RPMI7951 (cell line): ENCODE results near the gene ELAC2. TPM values are rescaled to one million over a fixed set of nuclear protein-coding genes. Genes with fewer than 3 reads are reported as not detected.
A peak's percentile ranks its signal among the peaks of the same experiment; 100 is the strongest.
"Not testable (repeated sequence)": the region's sequence is repeated elsewhere in the genome, so short reads cannot be mapped to it uniquely, and the experiment has no call there.

ENCODE experiments used
- DNase-seq: peaks from one replicate; pipeline ENCODE4 v3.0.0-alpha.2; 2012; ENCODE audit warnings: low read depth
- total RNA-seq: library from RNA; depleted of rRNA; stranded (reverse); fragments of >200 nt; shearing (Covaris generic); gene quantifications from 2 replicates; pipeline ENCODE4 v1.2.3, GENCODE V29; 2014

ELAC2 gene
- total RNA-seq, 1 experiment from 2014 or later, result 50.3 TPM

DNA sequence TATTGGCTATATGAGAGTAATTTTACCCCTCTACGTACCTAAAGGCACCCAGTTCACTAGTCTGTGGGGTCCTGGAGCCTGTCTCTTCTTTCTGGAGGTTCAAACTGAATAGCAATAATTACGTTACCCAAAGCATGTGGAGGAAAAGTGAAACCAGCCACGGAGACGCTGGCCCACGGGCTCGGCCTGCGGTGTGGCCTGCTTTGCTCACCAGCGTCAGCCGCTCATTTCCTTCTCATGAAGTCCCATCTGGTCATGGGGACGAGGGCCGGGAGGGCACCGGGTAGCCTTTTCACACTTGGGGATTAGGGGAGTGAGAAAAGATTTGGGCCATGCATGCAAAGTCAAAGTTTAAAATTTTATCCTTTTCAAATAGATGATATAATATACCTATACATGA, 26.9 kb downstream of the ELAC2 start:
- DNase-seq, result no peak

DNA sequence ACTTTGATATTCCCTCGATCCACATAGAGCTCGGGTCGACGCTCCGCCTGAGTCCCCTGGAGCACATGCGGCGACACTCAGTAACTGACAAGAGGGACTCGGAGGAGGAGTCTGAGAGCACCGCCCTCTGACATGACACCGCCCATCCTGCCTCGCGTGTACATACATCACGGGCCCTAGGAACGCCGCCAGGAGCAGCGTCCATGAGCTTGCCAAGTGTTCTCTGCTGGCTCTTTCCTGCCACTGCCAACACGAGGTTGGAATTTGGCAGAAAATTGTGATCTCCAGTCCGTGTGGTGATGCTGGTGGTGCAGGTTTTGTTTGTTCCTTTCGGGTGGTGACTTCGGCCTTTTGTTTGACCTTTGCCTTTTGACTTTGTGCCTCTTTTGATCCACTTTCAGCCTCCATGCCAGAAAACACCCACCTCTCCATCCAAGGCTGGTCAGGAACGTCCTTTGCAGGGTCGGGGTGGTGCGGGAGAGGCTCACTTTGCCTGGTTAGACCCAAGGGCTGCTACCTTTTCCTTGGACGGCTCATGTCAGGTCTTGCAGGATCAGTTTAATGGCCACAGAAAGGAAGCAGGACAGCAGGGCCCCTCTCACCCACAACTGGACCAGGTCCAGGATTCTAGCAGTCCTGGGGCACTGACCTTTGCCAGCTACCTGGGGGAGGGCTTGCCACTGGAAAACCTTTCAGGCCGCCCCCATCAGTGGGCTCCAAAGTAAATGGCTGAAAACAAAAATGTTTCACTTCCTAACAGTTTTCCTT, 27.6 kb downstream of the ELAC2 start:
- DNase-seq, result no peak

DNA sequence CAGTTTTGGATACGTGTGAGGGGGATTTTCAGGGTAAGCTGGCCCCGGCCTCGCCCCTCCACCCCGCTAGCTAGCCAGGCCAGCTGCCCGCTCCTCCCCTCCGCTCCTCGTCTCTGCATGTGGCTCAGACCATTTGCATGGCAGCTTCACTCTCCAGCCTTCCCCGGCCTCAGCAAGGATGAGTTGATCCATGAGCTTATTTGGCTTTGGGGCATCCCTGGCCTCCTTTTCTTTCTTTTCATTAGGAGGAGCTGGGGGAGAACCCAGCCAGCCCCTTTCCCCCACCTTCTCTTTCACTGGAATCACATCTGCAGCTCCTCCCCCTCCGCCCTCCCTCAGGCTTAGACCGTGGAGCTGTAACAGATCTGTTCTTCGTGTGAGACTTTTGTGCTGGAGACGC, 30.7 kb downstream of the ELAC2 start:
- peak; percentile 19 for DNase-seq

DNA sequence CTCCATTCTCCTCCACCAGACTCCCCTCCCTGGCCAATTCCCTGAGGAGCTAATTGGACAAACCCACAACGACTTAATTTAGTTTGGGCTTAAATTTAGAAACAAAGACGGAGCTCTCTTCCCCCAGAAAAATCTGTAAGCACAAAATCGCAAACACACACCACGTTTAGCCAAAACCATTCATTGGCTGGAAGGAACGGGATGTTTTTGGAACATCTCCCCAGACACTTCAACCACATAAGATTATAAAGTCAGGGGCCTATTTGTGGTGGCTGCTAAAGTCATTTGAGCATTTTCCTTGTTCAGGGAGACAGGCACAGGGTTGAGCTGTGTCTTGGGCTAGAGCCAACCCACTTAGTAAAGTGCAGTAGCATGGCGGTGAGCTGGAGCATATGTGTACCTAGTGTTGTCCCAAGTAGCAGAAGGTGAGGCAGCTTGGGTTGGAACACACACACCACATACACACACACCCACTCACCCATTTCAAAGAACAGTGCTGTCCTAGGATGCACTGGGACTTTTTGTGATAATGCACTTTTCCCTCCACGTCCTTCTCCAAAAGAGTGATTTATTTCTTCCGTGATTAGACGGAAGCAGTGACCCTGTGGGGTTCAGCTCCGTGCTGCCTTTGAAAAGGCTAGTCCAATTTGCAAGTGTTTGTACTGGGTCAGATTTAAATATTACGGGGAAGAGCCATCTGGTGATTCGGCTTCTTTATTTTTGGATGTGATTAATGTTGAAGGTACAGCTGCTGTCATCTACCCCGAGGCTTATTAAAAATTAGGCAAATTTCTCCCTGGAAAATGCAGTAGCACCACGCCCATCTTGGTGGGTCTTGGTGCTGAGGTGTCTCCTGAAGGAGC, 32.2 kb downstream of the ELAC2 start:
- DNase-seq, result peak; percentile 66

DNA sequence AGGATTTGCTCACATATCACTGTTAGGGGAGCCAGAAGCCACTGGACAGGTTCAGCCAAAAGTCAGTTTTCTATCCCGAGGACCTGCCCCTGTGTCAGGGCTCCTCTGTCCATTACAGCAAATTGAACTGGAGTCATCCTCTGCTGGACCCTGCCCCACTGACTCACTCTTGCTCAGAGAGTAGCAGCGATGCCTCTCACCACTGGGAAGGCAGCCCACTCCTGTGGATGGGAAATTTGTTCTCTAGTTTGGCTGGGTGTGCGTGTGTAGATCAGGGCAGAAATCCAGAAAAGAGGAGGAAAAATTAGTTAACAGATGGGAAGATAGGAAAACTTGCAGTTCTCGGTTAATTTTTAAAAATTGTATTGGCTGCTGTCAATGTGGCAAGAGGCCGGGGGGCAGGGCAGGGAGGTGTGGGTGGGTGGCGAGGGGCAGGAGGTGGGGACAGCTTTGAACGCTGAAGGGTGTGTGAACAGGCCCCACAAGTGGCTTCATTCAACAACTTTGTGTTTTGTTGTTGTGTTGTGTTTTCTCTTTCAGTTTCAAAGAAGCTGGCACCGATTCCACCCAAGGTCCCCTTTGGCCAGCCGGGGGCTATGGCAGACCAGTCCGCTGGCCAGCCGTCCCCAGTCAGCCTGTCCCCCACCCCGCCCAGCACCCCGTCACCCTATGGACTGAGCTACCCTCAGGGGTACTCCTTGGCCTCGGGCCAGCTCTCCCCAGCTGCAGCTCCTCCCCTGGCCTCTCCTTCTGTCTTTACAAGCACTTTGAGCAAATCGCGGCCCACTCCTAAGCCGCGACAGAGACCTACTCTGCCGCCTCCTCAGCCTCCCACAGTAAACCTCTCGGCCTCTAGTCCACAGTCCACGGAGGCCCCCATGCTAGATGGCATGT, 33.6 kb downstream of the ELAC2 start:
- peak; percentile 94 for DNase-seq

DNA sequence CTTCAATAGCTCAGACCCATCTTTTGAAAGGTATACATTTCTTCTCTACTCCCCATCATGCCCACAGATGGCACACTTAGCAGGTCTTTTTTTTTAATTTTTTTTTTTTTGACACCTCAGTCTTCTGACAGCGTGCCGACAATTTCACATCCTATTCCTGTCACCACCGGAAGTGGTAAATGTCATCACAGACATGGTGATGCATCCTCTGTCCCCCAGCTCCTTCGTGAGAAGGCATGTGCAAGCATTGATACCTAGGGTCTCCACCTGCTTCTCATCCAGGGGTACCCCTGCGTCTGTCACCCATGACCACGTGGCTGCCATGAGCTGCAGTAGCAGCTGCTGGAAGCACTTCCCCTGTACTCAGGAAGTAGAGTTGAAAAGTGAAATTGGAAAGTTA, 35.6 kb downstream of the ELAC2 start:
- DNase-seq, result no peak

DNA sequence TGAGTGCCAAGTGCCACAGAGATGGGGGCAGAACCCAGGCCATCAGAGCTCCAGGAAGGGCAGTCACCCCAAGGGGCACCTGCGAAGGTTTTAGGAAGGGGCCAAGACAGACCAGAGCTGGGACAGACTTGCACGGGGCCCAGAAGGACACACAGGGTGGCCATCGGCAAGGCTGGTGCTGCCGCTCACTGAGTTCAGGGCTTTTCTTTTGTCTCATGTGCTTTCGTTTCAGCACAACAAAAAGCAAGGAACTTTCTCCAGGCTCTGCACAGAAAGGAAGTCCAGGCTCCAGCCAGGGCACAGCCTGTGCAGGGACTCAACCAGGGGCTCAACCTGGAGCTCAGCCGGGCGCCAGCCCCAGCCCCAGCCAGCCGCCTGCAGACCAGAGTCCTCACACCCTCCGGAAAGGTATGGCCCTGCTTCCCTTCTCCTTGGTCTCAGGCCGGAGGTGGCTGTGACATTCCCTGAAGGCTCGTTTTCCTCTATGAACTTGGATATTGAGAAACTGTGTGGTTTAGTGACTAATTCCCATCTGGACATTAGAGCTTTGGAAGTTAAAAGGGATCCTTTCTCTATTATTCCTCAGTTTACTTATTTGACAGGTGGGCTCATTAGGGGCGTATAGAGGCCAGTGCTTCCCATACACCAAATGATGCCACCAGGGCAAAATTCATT, 37.9 kb downstream of the ELAC2 start:
- peak; percentile 78 for DNase-seq

DNA sequence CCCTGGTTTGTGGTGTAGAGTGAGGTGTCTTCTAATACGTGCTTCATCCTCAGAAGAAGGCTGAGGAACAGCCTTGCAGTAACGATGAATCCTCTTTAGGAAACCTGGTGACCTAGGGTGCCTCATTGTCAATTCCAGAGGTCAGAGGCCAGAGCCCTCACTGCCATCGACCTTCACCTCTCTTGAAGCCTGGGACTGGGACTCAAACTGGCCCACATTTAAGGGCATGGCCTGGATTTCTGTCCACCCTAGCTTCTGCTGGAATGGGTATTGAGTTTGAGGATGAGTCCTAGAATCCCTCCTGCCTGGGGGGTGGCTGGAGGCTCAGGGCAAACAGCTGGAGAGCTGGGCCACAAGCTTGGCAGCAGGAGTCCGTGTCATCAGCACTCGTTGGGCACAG, 38.6 kb downstream of the ELAC2 start:
- DNase-seq, result no peak

DNA sequence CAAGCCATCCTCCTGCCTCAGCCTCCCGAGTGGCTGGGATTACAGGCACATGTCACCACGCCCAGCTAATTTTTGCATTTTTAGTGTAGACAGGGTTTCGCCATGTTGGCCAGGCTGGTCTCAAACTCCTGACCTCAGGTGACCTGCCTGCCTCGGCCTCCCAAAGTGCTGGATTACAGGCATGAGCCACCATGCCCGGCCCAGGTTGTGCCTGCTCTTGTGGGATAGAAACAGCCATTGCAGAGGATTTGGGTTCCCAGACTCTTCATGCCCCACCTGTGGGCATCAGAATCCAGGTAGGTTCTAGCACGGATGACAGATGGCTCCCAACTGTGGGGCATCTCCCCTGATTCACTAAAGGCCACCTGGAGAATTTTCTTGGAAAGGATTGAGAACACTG, 39.0 kb downstream of the ELAC2 start:
- not testable (repeated sequence) for DNase-seq

DNA sequence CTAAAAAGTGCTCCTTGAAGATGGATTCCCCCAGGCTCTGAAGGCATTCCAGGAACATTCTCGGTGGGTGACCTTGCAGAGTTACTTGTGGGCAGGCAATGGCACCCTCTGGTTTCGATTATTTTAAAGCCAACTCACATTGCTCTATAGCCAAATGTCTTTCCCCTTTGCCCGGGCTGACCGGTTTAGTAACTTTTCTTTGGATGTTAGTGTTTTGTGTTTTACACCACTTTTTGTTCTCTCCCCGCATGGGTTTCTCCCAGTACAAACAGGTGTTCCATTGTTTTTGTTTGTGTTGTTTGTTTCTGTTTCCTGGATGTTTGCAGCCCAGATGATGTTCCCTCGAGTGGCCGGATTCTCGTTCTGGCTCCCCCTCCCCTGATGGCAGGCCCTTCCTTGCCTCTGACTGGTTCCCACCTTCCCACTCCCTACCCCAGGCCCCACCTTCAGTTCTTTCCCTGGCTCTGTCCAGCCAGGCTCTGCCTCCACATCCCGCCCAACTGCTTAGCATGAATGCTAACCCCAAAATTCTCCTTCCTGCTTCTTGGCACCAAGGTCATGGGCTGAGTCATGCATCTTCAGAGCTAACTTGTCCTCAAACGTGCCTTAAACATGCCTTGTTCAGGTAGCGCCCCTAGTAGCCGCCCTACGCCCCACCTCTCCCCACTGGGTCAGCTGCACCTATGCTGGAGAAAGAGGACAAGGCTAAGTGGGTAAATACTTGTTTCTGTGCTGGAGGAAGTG, 40.6 kb downstream of the ELAC2 start:
- DNase-seq, result no peak

DNA sequence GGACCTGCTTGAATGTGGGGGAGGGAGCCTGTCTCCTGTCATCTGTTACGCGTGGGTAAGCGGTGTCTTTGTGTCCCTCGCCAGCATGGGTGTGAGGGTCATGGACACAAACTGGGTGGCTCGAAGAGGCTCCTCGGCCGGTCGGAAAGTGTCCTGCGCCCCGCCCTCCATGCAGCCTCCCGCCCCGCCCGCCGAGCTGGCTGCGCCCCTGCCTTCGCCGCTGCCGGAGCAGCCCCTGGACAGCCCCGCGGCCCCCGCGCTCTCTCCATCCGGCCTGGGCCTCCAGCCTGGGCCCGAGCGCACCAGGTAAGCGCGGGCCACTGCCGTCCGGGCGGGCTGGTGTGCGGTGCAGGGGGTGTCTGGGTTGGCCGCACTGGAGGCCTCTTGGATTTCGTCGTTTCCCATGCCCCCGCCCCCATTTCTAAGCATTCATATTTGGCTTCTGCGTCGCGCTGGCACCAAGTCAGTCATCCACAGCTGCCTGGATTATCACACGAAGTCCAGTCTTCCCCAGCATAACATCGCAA, 43.8 kb downstream of the ELAC2 start:
- no peak for DNase-seq

DNA sequence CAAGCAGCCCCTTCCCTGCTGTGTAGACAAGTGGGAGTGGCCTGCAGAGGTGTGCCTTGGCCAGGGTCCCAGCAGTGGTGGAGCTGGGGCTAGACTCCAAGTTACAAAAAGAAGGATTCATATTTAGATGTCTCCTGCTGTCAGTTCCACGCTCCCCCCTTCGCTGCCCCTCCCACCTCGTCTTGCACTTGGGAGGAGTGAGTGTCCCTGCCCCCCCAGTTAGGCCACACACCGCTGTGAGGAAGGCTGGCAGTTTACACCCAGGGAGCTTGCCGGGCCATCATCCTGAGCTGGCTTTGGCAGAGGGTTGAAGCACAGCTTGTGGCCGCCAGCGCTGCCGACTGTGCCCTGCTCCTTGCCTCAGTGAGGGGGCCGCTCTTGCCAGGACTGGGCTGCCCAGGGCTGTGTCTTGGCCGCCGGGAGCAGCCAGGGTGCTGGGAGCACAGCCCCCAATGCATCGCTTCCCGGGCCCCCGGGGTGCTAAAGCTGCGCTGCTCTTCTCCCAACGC, 44.3 kb downstream of the ELAC2 start:
- no peak for DNase-seq

DNA sequence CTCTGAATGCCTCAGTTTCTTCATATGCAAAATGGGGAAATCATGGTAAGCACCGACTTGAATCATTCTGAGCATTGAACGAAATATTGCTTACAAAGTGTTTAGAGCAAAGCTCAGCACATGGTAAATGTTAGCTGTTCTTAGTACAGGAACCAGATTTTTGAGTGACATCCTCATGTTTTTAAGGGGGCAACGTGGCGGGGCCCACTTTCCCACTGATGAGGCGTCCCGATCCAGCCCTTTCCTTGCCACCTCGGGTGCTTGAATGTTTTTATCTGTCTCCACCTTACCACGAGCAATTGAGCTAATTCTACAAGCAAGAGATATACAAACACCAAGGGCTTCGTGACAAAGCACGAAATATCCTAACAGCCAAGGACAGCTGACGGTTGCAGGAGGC, 49.9 kb downstream of the ELAC2 start:
- no peak for DNase-seq

DNA sequence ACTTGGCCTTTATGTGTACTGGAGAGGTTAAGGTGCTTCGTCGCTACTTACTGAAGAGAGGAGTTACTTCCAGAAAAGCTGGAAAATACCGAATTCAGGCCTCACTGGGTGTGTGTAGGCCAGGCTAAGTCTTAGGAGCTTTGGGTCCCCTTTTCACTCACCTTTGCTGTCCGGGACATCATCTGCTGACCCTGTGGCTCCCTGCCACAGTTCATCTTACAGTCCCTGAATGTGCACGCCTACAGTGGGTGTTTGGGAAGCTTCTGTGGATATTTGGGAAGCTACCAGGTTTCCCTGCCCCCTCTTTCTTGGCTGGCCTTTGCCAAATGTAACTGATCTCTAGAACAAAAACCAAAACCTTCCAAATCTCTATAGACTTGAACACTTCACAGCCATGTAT, 51.4 kb downstream of the ELAC2 start:
- no peak for DNase-seq

DNA sequence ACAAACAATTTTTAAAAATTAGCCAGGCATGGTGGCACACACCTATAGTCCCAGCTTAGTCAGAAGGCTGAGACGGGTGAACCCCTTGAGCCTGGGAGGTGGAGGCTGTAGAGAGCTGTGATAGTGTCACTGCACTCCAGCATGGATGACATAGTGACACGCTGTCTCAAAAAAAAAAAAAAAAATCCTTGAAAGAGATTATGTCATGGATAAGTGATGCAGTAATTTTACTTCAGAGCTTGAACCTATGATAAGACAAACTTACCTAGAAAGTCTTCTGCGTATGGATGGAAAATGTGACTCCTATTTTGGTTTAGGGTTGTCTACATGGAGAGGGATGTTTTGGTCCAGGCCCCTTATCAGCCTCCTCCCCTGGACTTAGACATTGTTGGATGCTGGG, 51.8 kb downstream of the ELAC2 start:
- no peak for DNase-seq

DNA sequence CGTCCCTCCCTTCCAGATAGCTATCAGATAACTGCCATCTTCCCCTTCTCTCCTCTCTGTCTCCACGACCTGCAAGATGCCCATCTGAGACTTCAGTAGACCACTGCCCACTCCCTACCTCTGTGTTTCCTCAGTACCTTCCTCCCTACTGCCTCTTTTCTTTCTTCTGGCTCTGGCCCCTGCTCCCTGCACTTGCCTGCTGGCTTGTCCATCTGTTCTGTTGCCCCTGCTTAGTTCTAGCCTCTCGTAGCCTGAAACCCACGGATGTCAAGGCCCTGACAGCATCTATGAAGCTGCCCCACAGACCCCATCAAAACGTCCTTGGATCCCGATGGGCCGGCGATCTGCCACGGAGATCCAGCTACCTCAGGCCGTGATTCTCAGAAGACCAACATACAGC, 53.0 kb downstream of the ELAC2 start:
- no peak for DNase-seq

DNA sequence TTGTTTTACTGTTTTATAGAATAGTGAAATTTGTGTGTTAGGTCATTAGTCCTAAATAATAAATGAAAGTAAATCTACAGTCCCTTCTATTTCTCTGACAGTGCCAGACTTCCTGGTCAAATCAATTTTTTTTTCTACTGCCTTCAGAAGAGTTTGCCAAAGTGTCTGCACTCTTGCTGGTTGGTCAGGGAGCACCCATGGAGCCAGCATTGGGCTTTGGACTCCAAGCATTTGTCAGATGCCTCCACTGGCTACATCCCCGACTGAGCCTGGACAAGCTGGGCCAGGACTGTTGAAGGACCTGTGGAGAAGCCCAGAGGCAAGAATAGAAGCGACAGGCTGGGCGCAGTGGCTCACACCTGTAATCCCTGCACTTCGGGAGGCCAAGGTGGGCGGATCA, 53.7 kb downstream of the ELAC2 start:
- no peak for DNase-seq

DNA sequence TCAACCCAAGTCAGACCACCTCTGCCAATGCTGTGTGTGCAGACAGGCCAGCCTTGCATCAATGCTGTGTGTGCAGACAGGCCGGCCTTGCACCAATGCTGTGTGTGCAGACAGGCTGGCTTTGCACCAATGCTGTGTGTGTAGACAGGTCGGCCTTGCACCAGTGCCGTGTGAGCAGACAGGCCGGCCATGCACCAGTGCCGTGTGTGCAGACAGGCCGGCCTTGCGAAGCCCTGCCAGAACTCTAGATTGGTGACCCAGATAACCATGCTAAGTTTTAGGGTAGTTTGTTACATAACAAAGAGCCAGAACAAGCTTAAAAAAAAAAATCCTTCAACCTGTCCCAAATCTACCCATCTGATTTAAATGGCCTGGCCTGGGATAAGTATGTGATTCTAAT, 54.3 kb downstream of the ELAC2 start:
- no peak for DNase-seq

DNA sequence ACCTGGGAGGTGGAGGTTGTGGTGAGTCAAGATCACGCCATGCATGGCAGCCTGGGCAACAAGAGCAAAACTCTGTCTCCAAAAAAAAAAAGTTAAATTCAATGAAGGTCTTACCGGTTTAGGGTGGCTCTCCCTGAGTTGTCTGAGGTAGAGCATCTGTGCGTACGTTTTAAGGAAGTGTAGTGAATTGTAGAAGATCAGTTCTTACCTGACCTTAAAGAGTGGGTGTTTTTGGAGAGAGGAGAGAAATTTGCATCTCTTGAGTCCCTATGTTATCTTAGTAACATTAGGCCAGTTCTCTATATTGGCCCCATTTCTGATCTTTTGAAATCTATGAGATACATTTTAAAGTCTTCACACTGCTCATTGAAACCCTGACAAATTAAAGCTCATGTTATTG, 56.2 kb downstream of the ELAC2 start:
- no peak for DNase-seq

DNA sequence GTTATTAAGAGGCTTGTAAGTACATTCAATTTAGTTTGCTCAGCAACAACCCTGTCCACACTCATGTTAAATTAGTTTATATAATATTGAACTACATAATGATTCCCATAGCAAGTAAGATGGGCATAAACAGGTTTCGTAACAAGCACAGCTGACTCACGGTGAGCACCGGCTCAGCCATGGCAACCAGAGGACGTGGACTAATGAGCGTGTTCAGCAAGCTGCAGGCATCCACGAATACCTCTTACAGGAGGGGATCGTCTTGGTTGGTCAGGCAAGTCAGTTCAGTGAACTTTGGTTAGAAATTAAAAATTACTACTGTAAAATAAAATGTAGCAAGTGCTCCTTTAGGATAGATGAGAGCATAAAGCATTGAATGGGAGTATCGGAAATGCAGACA, 58.4 kb downstream of the ELAC2 start:
- peak; percentile 46 for DNase-seq
